Inflammatory macrophage (primary cell): ENCODE measurements around the gene UCKL1.
"Not testable (repeated sequence)": the region's sequence is repeated elsewhere in the genome, so short reads cannot be mapped to it uniquely, and the experiment has no call there.

Experiments used
- DNase-seq, 2 donors: peaks; one replicate each; pipeline ENCODE4 v3.0.0-alpha.2; 2020 to 2022

The UCKL1 gene

DNA sequence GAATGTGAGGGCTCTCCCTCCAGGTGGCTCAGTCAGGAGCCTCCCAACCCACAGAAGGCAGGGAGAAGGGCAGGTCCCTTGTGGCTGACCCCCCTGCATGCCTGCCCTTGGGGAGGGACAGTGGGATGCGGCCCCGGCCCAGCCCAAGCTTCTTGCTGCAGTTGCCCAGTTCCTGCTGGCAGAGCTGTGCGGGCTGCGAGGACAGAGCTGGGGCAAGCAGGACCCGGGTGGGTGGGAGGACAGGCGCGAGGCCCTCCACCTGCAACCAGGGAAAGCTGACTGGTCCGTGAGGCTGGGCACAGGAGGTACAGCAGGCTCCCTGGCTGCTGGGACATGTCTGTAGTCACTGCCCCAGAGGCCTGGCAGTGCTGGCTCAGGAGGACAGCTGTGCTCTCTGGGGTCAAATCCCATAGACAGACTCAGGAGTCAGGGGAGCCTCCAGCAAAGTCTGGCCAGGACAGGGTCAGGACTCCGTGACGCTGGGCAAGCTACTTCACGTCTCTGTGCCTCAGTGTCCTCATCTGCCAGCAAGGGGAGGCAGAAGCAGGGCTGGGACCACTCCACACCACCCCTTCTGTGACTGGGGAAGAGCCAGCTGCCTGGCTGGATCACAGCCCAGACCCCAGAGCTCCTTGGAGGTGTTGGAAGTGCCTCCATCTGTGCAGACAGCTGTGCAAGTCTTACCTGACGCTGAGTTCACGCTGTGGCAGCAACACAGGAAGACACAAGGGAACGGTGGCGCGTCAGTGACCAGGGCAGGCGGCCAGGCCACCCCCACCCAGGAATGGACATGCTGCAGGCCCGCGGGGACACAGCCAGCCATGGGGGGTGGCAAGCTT, 13.0 kb downstream of the UCKL1 start:
- DNase-seq, result no peak

DNA sequence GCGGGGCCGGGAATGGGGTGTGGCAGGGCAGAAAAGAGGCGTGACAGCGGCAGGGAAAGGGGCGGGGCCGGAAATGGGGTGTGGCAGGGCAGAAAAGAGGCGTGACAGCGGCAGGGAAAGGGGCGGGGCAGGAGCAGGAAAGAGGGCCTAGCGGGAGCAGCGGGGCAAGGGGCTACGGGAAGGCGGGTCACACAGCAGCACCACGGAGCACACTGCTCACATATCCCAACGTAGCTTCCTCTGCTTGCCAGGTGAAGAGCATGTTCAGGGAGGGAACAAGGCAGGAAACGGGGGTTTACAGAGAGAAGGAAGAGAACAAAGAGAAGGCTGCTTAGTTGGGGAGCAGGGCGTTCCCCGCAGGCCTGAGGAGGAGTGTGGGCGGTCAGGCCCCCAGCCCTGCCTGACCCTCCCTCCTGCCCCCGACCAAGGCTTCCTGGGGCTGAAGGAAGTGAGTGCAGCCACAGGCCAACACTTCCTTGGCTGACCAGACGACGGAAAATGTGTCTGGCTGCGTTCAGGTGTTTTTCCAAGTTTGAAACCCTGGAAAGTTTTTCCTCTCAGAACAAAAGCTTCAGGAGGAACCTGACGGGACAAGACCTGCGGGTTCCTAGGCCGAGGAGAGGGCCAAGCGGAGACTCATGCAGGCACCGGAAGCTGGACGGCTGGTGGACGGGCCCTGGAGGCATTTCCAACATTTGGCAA, 13.8 kb downstream of the UCKL1 start:
- peak; percentile 29 to 38 for DNase-seq

DNA sequence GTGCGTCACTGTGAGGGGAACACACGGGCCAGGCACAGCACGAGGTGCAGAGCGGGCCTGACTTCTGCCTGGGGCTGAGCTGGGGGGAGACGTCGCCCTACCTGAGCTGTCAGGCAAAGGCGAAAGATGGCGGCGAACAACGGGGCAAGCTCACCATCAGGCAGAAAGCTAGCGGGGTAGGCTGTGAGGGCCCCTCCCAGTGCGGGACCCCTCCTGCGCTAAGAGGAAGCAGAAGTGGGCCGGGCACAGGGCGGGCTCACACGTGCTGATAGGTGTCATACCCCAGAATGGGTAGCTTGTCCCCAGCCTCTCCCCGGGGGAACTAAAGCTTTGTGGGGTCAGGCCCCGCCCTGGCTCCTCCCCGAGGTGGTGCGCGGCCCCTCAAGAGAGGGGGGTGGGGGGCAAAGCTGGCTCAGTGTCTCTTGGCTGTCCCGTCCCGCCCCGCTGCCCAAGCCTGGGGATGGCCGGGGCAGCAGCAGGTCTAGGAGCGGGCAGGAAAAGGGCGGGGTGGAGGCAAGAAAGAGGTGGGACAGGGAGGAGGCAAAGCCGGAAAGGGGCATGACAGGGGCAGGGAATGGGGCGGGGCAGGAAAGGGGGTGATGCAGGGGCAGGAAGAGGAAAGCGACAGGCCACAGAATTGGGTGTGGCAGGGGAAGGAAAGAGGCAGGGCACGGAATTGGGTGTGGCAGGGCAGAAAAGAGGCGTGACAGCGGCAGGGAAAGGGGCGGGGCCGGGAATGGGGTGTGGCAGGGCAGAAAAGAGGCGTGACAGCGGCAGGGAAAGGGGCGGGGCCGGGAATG, 14.7 kb downstream of the UCKL1 start:
- DNase-seq, result peak; percentile 78 to 80

GRCh38 chr20:63940472-63941266, 15.5 kb downstream of the UCKL1 start:
- no peak for DNase-seq

- no peak for DNase-seq
Observed at GRCh38 chr20:63940071-63940471, 16.1 kb downstream of the UCKL1 start.

DNA sequence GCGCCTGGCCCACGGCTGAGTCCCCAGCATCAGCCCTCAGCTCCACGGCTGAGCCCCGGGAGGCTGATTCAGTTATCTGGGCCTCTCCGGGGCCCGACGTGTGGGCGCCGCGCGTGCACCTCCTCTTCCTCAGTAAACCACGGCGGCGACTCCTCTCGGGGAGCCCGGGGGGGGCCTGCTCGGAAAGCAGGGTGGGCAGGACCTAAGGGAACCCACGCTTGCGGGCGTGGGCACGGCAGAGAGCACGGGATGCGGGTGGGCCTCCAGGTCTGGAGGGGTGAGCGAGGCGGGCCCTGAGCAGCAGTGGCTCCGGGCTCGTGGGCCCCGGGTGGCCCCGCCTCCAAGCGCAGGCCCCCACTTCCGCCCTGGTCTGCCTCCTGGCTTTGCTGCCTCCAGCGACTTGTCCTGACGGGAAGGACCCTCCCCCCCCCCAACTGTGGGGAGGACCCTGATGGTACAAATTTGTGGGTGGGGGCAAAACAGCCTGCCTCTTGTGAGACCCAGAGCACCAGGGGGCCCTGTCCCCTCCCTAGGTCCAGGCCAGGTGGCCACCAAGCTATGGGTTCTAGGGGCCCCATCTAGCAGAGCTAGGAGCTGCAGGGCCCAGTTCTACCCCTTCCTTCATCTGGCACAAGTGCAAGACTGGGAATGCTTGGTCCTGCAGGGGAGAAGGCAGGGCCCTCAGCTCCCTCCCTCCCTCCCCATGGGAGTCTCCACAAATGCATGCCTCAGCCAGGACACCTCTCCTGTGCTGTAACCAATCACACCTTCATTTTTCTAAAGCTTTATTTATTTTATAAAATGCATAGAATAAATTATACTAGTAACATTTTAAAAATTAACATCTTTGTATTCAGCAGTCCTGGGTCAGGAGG, 16.9 kb downstream of the UCKL1 start:
- peak in 1 of 2 donors; percentile 15 for DNase-seq

DNA sequence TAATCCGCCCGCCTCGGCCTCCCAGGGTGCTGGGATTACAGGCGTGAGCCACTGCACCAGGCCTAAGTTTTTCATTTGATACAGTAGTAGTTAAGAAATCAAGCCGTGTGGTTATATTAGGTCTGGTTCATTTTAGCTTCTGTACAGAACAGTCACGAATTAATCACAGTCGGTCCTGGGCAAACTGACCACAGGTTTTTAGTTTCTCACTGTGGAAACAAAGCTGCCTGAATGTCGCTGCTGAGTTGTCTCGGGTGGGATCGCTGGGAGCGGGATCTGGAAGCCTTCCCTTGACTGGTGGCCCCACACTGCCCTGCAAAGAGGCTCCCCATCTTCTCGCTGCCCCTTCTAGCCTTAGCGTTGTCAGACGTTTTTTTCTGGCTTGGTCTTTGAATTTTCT, 18.6 kb downstream of the UCKL1 start:
- DNase-seq, result no peak

GRCh38 chr20:63935447-63935846, 20.8 kb downstream of the UCKL1 start:
- DNase-seq, result no peak

GRCh38 chr20:63934271-63935068, 21.7 kb downstream of the UCKL1 start:
- DNase-seq, result peak in 1 of 2 donors; percentile 14

DNA sequence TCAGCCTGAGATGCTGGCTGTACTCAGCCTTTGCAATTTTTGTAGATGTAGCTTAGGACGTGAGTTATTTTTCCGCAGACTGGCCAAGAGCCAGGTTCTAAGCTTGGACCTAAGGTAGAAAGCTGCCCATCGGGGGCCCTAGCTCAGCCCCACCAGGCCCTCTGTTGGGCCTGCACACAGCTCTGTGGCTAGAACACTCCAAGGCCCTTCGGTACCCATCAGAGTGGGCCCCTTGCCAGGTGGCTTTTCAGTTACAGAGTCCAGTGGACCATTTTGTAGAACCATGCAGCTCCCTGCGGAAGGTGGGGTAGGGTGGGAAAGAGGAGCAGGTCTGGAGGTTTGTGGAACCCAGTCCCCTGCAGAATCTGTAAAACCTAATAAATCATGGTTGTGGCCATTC, 22.6 kb downstream of the UCKL1 start:
- DNase-seq, result no peak

DNA sequence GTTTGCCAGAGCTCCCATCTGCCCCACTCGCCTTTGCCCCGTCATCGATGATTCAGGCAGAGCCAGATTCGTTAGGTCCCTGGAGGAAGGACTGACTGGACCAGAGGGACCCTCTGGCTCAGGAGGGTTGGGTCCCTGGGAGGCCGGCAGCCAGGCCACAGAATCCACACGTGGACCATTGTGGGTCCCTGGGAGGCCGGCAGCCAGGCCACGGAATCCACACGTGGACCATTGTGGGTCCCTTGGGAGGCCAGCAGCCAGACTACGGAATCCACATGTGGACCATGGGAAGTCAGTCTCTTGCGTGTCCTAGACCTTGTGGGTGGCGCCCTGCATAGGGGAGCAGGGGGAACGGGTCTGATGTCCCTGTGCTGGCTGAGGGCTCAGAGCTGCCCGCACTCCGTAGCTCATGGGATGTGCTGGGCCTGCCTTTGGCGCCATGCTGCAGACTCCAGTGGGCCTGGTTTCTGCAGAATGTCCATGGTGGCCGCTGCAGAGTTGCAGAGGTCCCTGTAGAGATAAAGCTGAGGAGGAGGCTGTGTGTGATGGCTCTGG, 23.5 kb downstream of the UCKL1 start:
- DNase-seq, result no peak

GRCh38 chr20:63931735-63932134, 24.5 kb downstream of the UCKL1 start:
- no peak for DNase-seq

DNA sequence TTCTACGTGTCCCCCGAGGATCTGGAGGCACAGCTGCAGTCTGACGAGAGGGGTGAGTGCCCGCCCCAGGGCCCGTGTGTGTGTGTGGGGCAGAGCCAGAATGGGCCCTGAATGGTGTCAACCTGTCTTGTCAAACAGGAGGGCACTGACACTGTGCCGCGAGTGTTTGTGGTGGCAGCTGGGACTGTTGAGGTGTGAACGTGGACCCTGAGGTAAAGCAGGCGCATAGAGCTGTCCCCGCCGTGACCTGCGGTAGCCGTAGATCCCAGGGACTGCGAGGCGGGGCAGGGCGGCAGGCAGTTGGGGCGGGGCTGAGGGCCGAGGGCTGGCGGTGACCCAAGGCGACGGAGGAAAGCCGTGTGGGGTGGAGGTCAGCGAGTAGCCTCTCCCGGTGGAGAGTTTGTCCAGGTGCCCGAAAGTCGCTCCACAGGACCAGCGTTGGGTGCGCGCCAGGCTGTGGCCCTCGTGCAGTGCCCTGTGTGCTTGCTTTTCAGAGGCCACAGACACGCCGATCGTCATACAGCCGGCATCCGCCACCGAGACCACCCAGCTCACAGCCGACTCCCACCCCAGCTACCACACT, 25.2 kb downstream of the UCKL1 start:
- no peak for DNase-seq

DNA sequence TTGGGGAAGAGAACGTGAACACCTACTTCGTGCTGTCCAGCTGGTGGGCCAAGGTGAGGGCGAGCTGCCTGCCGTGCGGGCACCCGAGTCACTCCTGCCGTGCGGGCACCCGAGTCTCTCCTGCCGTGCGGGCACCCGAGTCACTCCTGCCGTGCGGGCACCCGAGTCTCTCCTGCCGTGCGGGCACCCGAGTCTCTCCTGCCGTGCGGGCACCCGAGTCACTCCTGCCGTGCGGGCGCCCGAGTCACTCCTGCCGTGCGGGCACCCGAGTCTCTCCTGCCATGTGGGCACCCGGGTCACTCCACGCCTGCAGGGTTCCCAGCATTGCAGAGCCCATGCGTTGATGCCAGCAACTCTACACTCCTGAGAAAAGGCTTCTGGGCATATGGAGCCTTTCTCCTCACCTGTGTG, 26.7 kb downstream of the UCKL1 start:
- not testable (repeated sequence) for DNase-seq

DNA sequence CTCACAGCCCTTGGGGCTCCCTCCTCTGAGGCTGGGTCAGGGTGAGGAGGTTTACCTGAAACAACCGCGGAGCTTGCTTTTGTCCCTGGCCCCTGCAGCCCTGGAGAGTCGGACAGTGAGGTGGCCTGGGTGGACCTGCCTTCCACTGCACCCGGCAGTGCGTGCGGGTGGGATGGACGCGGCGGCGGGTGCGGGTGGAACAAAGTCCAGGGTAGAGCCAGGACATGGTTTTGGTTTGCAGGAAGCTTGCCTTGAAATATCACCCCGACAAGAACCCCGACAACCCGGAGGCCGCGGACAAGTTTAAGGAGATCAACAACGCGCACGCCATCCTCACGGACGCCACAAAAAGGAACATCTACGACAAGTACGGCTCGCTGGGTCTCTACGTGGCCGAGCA, 27.1 kb downstream of the UCKL1 start:
- no peak for DNase-seq

DNA sequence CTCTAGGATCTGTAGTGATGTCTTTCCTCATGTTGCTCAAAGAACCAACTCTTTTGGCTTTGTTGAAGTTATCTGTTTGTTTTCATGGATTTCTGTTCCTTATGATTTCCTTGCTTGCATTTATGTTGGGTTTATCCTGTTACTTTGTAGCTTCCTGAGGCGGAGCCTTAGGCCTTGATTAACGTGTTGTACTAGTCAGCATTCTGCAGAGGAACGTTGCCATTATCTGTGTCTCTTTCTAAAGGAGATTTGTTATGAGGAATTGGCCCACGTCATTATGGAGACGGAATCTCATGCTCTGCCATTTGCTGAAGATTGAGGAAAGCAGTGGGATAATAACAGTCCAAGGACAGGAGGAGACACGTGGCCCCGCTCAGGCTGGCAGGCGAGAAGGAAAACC, 29.9 kb downstream of the UCKL1 start:
- no peak for DNase-seq

GRCh38 chr20:63924241-63924640, 32.0 kb downstream of the UCKL1 start:
- no peak for DNase-seq

- DNase-seq, result no peak
Observed at GRCh38 chr20:63923651-63924050, 32.6 kb downstream of the UCKL1 start.

DNA sequence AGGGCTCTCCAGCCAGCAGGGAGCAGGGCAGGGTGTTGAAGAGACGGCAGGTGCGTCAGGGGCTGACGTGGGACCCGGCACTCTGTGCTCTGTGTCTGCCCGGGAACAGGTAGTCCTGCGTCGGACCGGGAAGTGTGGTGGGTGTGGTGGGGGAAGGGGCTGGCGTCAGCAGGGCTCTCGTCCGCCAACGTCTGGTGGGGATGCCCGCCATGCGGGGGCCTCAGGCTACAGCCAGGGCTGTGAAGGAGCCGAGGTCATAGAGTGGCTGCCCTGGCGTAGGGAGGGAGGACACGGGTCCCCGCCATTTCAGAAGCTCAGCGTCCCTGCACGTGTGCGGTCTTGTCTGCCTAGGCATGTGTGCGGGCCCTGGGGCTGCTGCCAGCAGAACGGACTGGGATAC, 36.0 kb downstream of the UCKL1 start:
- DNase-seq, result no peak

GRCh38 chr20:63919130-63919529, 37.1 kb downstream of the UCKL1 start:
- no peak for DNase-seq
